ENCODE results near the gene SLC25A5. TPM values are rescaled to one million over a fixed set of nuclear protein-coding genes. Genes with fewer than 3 reads are reported as not detected.

The SLC25A5 gene
- polyA plus RNA-seq, 1 donor from 2014 or later = 158 TPM

GRCh38 chrX:119468551-119469312 lies 488 bp downstream of the SLC25A5 start:
- no peaks in the 10 kb centered on the region for H4K20me1 ChIP-seq (ENCODE audit: insufficient read depth)
- H3K9me3 ChIP-seq (ENCODE audit: low read length) = no peaks in the 10 kb centered on the region
- no peaks in the 10 kb centered on the region for H3F3A ChIP-seq (ENCODE audit: insufficient read depth, low read length, poor library complexity, severe bottlenecking)
- no peaks in the 10 kb centered on the region for H3K36me3 ChIP-seq (ENCODE audit: insufficient read depth, low read length)
- peak overlapping the region; percentile 76 for H3K9ac ChIP-seq (ENCODE audit: low read length)
- H3K9me2 ChIP-seq (ENCODE audit: insufficient read depth, low read length) = no peaks in the 10 kb centered on the region
- H3K27me3 ChIP-seq (ENCODE audit: insufficient read depth, low read depth, low read length) = no peaks in the 10 kb centered on the region
- no peaks in the 10 kb centered on the region for H3K79me2 ChIP-seq (replicated peaks; ENCODE audit: insufficient read depth, low read length)
- H3K4me2 ChIP-seq (ENCODE audit: low read length) = no peak overlapping the region
- TF ChIP-seq MXI1 (conservative IDR thresholded peaks at IDR 0.05; ENCODE audit: poor library complexity, severe bottlenecking) (peak; percentile 75), CTCF (IDR thresholded peaks at IDR 0.05; ENCODE audit: poor library complexity, severe bottlenecking) (peak; percentile 93), POLR2AphosphoS5 (IDR thresholded peaks at IDR 0.05) (no peak), EZH2 (IDR thresholded peaks at IDR 0.05; ENCODE audit: borderline replicate concordance, insufficient read depth, low read length, poor library complexity, severe bottlenecking) (no peak), SMC3 (conservative IDR thresholded peaks at IDR 0.05; ENCODE audit: poor library complexity) (peak; percentile 66), RAD21 (conservative IDR thresholded peaks at IDR 0.05) (peak; percentile 73)
- peak overlapping the region; percentile 73 for H3K27ac ChIP-seq (ENCODE audit: low read length)
- H2AFZ ChIP-seq (ENCODE audit: low read depth, low read length) = peak overlapping the region; percentile 14
- H3K4me3 ChIP-seq (ENCODE audit: low read length) = peak overlapping the region; percentile 78

- Histone ChIP-seq H3K9me2 (ENCODE audit: insufficient read depth, low read length) (no peaks in the 10 kb centered on the region), H2AFZ (ENCODE audit: low read depth, low read length) (no peak overlapping the region), H3K79me2 (replicated peaks; ENCODE audit: insufficient read depth, low read length) (no peaks in the 10 kb centered on the region), H3K36me3 (ENCODE audit: insufficient read depth, low read length) (no peaks in the 10 kb centered on the region), H3K9ac (ENCODE audit: low read length) (peak overlapping the region; percentile 62), H3F3A (ENCODE audit: insufficient read depth, low read length, poor library complexity, severe bottlenecking) (no peaks in the 10 kb centered on the region), H3K4me2 (ENCODE audit: low read length) (no peak overlapping the region), H3K9me3 (ENCODE audit: low read length) (no peaks in the 10 kb centered on the region), H4K20me1 (ENCODE audit: insufficient read depth) (no peaks in the 10 kb centered on the region), H3K4me3 (ENCODE audit: low read length) (peak overlapping the region; percentile 78), H3K27ac (ENCODE audit: low read length) (no peak overlapping the region), H3K27me3 (ENCODE audit: insufficient read depth, low read depth, low read length) (no peaks in the 10 kb centered on the region)
- TF ChIP-seq REST (IDR thresholded peaks at IDR 0.05; ENCODE audit: borderline replicate concordance) = no peak
- TF ChIP-seq CTCF (IDR thresholded peaks at IDR 0.05; ENCODE audit: poor library complexity, severe bottlenecking) = no peak
- TF ChIP-seq RAD21 (conservative IDR thresholded peaks at IDR 0.05) = no peak
- no peak for TF ChIP-seq POLR2AphosphoS5 (IDR thresholded peaks at IDR 0.05)
- TF ChIP-seq EZH2 (IDR thresholded peaks at IDR 0.05; ENCODE audit: borderline replicate concordance, insufficient read depth, low read length, poor library complexity, severe bottlenecking) = no peak
- TF ChIP-seq SMC3 (conservative IDR thresholded peaks at IDR 0.05; ENCODE audit: poor library complexity) = no peak
- no peak for TF ChIP-seq EP300 (conservative IDR thresholded peaks at IDR 0.05; ENCODE audit: poor library complexity, severe bottlenecking)
- no peak for TF ChIP-seq MXI1 (conservative IDR thresholded peaks at IDR 0.05; ENCODE audit: poor library complexity, severe bottlenecking)
- TF ChIP-seq TAF1 (IDR thresholded peaks at IDR 0.05; ENCODE audit: low read depth) = no peak
Measured at GRCh38 chrX:119469313-119469635, 1.0 kb downstream of the SLC25A5 start.
